Lower leg skin (tissue), 4 donors: Measurements from ENCODE around the gene RASAL1. TPM values are rescaled to one million over a fixed set of nuclear protein-coding genes. Genes with fewer than 3 reads are reported as not detected.

Experiments
- DNase-seq, 2 donors: peaks; one replicate each; pipeline ENCODE4 v3.0.0-alpha.2; 2019; ENCODE audit warnings: low spot score in 2 of 2
- H3K4me3 ChIP-seq: fragments of 200-600 bp; sonication (generic); 2 replicates; pipeline ENCODE4 v1.5.1; 2017; ENCODE audit warnings: mild to moderate bottlenecking, low read depth; ENCODE audit not compliant: poor library complexity, severe bottlenecking
- POLR2A ChIP-seq, 2 donors: fragments of 450-650 bp; IDR thresholded peaks; one replicate each; pipeline ENCODE4 v1.6.1; 2016 to 2017; ENCODE audit warnings: antibody characterized with exemption in 2 of 2, mild to moderate bottlenecking in 1 of 2, moderate library complexity in 1 of 2
- WGBS, 2 donors: methylation state at CpG; one replicate each; pipeline ENCODE4 v1.1.5; 2018; 5-methylcytosine and 5-hydroxymethylcytosine counted together
- intact Hi-C: fragments of 100-400 bp; cut with DNase I; formaldehyde crosslinking; loops from one replicate; pipeline ENCODE4 v1.15.0; 2023; ENCODE audit warnings: low total_unique reads
- total RNA-seq, 4 donors: library from RNA; depleted of rRNA; stranded (reverse); fragments of >200 nt; gene quantifications; one replicate each; pipeline ENCODE4 v1.1.0, GENCODE V29; 2016
- TF ChIP-seq, protein P1 (sequence below), 3 donors: fragments of 450-650 bp; IDR thresholded peaks; one replicate each; pipeline ENCODE4 v1.5.1; 2016; ENCODE audit warnings: antibody characterized with exemption in 3 of 3, mild to moderate bottlenecking in 3 of 3, moderate library complexity in 2 of 3

The RASAL1 gene
- total RNA-seq, 4 donors from 2014 or later = 39.3 to 59.3 (median 50.9) TPM

- no peak for DNase-seq
- no peak for TF ChIP-seq POLR2A (IDR thresholded peaks at IDR 0.05)
- TF ChIP-seq, protein P1, sequence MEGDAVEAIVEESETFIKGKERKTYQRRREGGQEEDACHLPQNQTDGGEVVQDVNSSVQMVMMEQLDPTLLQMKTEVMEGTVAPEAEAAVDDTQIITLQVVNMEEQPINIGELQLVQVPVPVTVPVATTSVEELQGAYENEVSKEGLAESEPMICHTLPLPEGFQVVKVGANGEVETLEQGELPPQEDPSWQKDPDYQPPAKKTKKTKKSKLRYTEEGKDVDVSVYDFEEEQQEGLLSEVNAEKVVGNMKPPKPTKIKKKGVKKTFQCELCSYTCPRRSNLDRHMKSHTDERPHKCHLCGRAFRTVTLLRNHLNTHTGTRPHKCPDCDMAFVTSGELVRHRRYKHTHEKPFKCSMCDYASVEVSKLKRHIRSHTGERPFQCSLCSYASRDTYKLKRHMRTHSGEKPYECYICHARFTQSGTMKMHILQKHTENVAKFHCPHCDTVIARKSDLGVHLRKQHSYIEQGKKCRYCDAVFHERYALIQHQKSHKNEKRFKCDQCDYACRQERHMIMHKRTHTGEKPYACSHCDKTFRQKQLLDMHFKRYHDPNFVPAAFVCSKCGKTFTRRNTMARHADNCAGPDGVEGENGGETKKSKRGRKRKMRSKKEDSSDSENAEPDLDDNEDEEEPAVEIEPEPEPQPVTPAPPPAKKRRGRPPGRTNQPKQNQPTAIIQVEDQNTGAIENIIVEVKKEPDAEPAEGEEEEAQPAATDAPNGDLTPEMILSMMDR (IDR thresholded peaks at IDR 0.05) = no peak
- intact Hi-C loops = no loop called here
- no peak overlapping the region for H3K4me3 ChIP-seq
- WGBS, 2 donors = 8 to 9% methylated on average over 30 to 32 of the region's 51 CpGs
These were observed 18.9 kb upstream of the RASAL1 start for GRCh38 chr12:113154351-113154973.

DNA sequence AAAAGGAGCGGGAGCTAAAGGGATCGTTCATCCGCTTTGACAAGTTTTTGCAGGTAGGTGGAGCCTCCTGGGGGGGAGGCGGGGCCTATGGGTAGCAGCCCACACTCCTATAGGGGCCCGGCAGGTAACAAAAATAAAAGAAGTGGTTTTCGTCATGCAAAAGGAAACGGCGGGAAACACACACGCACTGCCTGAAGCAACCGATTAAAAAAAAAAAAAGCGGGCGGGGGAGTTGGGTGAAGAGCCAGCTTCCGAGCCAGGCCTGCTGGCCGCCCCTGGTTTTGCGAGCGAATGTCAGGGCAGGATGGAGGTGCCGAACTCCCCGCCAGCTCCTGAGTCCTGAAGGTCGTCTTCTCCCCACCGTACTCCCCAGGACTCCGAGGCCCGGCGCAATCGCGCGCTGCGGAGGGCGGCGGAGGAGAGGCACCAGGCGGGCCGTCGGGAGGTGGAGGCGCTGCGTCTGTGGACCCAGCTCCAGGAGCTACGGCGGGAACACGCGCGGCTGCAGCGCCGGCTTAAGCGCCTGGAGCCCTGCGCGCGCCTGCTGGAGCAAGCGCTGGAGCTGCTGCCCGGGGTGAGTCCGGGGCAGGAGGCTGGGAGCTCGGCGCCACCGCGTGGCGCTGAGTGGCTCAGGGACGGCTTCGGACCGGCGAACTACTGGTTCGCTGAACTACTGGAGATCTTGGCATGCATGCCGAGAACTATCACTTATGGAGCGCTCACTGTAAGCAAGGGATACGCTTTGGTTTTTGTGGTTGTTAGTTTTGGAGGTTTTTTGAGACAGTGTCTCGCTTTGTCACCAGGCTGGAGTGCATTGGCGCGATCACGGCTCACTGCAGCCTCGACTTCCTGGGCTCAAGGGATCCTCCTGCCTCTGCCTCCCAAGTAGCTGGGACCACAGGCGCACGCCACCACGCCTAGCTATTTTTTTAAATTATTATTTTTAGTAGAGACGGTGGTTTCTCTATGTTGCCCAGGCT, 17.6 kb upstream of the RASAL1 start:
- peak in 1 of 2 donors; percentile 32 for DNase-seq
- TF ChIP-seq, protein P1 (IDR thresholded peaks at IDR 0.05) = no peak
- TF ChIP-seq POLR2A (IDR thresholded peaks at IDR 0.05) = no peak
- intact Hi-C loops = no loop called here
- WGBS, 2 donors = 8 to 14% methylated on average over 34 to 70 of the region's 70 CpGs
- no peak overlapping the region for H3K4me3 ChIP-seq

DNA sequence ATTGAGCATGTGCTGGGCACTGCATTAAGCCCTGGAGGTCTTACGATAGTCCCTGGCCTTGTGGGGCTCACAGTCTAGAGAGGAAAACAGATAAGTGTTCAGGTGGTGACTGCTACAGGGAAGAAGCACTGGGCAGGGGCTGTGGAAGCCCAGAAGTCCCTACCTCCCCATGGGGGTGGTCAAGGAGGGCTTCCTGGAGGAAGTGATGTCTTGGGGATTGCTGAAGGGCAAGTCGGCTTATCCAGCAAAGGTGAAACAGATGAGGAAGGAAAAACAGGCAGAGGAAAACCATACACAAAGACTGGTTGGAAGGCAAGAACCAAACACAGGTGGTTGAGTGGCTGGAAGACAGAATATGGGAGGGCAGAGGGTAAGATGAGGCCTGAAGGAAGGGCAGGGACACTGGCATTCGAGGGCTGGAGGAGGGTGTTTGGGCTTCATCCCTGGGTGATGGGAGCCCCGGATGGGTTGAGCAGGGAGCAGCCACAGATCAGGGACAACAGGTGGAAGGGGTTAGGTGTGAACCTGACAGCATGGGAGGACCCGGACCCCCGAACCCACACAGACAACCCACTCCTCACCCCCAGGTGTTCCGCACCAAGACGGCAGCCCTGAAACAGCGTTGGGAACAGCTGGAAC, 16.8 kb upstream of the RASAL1 start:
- H3K4me3 ChIP-seq = no peak overlapping the region
- no peak for DNase-seq
- WGBS, 2 donors = 15 to 20% methylated on average over 9 of the region's 9 CpGs
- no peak for TF ChIP-seq POLR2A (IDR thresholded peaks at IDR 0.05)
- TF ChIP-seq, protein P1 (IDR thresholded peaks at IDR 0.05) = no peak
- intact Hi-C loops = no loop called here

DNA sequence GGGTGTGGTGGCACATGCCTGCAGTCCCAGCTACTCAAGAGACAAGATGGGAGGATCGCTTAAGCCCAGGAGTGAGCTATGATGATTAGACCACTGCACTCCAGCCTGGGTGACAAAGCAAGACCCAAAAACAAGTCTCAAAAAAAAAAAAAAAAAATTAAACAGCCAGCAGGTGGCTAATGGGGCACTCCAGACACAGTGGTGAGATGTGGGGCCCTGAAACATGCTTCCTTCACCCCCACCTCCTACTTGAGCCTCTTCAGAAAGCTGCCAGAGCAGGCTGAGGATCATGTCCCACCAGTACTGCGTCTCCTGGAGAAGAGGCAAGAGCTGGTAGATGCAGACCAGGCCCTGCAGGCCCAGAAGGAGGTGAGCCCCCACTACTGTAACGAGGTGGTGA, 16.1 kb upstream of the RASAL1 start:
- H3K4me3 ChIP-seq = no peak overlapping the region
- TF ChIP-seq, protein P1 (IDR thresholded peaks at IDR 0.05) = no peak
- TF ChIP-seq POLR2A (IDR thresholded peaks at IDR 0.05) = no peak
- DNase-seq = no peak
- WGBS, 2 donors = 90 to 91% methylated on average over 3 of the region's 3 CpGs
- intact Hi-C loops = no loop called here

DNA sequence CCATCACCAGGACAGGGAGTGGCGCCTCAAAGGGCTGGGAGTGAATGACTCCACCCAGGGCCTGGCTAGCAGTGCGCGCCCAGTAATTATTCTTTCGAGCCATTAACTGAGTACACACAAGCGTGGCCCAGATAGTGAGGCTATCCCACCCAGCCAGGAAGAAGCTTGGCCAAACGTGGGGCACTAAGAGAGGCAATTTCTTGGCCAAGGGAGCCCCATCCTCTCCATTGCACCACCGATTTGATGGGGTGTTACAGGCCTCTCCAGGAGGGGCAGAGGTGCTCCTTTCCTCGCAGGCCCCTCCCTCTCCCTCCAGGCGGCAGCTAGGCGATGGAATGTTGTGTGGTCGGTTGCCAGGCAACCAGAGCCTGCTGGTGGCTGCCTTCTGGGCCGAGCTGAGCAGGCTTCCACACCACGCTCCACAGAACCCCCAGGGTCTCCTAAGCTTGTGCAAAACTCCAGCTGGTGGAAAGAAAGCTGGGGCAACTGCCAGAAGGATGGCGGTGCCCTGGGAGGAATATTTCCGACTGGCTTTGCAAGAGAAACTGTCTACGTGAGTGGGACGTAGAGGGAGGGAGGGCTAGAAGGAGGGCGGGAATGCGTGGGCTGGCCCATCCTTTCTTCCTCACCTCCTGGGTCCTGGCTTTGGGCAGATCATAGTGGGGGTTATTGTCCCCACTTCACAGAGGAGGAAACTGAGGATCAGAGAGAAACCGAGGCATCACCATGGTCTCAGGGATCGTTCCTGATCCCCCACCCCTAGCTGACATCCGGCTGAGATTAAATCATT, 14.0 kb upstream of the RASAL1 start, which contains the start of gene CFAP73:
CFAP73 (plus strand) TSS at position 364 of the 790 bp plus-strand sequence; CDS start at position 498, 134 bp downstream.
- intact Hi-C loops = no loop called here
- TF ChIP-seq POLR2A (IDR thresholded peaks at IDR 0.05) = no peak
- TF ChIP-seq, protein P1 (IDR thresholded peaks at IDR 0.05) = no peak
- H3K4me3 ChIP-seq = no peak within 1 kb of the TSS
- WGBS, 2 donors = 13 to 19% methylated on average over 20 to 22 of the region's 22 CpGs
- DNase-seq = peak in 1 of 2 donors; percentile 50
